OCI-LY1 (cell line): ENCODE data around the gene NPAS3.

Experiments
- H2AFZ ChIP-seq: fragments of 200-600 bp; sonication (generic), shearing (Covaris generic); 2 replicates; pipeline ENCODE4 v1.6.0; 2014; ENCODE audit warnings: antibody characterized with exemption, mild to moderate bottlenecking, low read length
- H3F3A ChIP-seq: fragments of 200-600 bp; sonication (generic), shearing (Covaris generic); 2 replicates; pipeline ENCODE4 v1.6.0; 2014; ENCODE audit warnings: mild to moderate bottlenecking, antibody characterized with exemption, low read length, moderate library complexity; ENCODE audit not compliant: insufficient read depth
- H3K27ac ChIP-seq: fragments of 200-600 bp; sonication (generic); 2 replicates; pipeline ENCODE4 v1.5.1; 2014; ENCODE audit warnings: low read length, mixed run types, mild to moderate bottlenecking, low read depth; ENCODE audit not compliant: poor library complexity, severe bottlenecking
- H3K27me3 ChIP-seq: fragments of 200-600 bp; sonication (generic); 2 replicates; pipeline ENCODE4 v1.6.0; 2014; ENCODE audit warnings: antibody characterized with exemption, mild to moderate bottlenecking, low read length, moderate library complexity; ENCODE audit not compliant: insufficient read depth
- H3K36me3 ChIP-seq: fragments of 200-600 bp; sonication (generic); 2 replicates; pipeline ENCODE4 v1.6.1; 2014; ENCODE audit warnings: mild to moderate bottlenecking, antibody characterized with exemption, low read length, moderate library complexity, mixed read lengths; ENCODE audit not compliant: insufficient read depth
- H3K4me1 ChIP-seq: fragments of 200-600 bp; sonication (generic); 2 replicates; pipeline ENCODE4 v1.5.1; 2014; ENCODE audit warnings: mild to moderate bottlenecking, low read length, moderate library complexity; ENCODE audit not compliant: insufficient read depth, severe bottlenecking
- H3K4me2 ChIP-seq: fragments of 200-600 bp; sonication (generic), shearing (Covaris generic); 2 replicates; pipeline ENCODE4 v1.6.1; 2014; ENCODE audit warnings: low read length
- H3K4me3 ChIP-seq: fragments of 200-600 bp; sonication (generic); 2 replicates; pipeline ENCODE4 v1.5.1; 2014; ENCODE audit warnings: low read length, low read depth, mild to moderate bottlenecking, mixed read lengths; ENCODE audit not compliant: poor library complexity, severe bottlenecking
- H3K79me2 ChIP-seq: fragments of 200-600 bp; shearing (Covaris generic); 2 replicates; pipeline ENCODE4 v1.6.1; 2016; ENCODE audit warnings: mixed run types, low read length, mixed read lengths; ENCODE audit not compliant: insufficient read depth
- H3K9ac ChIP-seq: fragments of 200-600 bp; sonication (generic), shearing (Covaris generic); 2 replicates; pipeline ENCODE4 v1.6.1; 2014; ENCODE audit warnings: mild to moderate bottlenecking, low read length, mixed read lengths
- H3K9me2 ChIP-seq: fragments of 200-600 bp; sonication (generic), shearing (Covaris generic); 2 replicates; pipeline ENCODE4 v1.6.1; 2014; ENCODE audit warnings: low read depth, mild to moderate bottlenecking, low read length, mixed read lengths
- H3K9me3 ChIP-seq: fragments of 200-600 bp; shearing (Covaris generic); 2 replicates; pipeline ENCODE4 v1.6.1; 2014; ENCODE audit warnings: low read length, mixed read lengths
- H4K20me1 ChIP-seq: fragments of 200-600 bp; sonication (generic), shearing (Covaris generic); 2 replicates; pipeline ENCODE4 v1.6.0; 2016; ENCODE audit warnings: mild to moderate bottlenecking, low read length; ENCODE audit not compliant: insufficient read depth
- EZH2 ChIP-seq: fragments of 200-600 bp; sonication (generic), shearing (Covaris generic); IDR thresholded peaks from 2 replicates; pipeline ENCODE4 v1.8.0; 2017; ENCODE audit warnings: borderline replicate concordance, mixed run types, mild to moderate bottlenecking, antibody characterized with exemption, low read length, moderate library complexity, mixed read lengths
- TF ChIP-seq, protein P1 (sequence below): fragments of 200-600 bp; sonication (generic), shearing (Covaris generic); IDR thresholded peaks from 2 replicates; pipeline ENCODE4 v1.5.1; 2017; ENCODE audit warnings: mild to moderate bottlenecking, antibody characterized with exemption, low read length, moderate library complexity, mixed read lengths

The NPAS3 gene

DNA sequence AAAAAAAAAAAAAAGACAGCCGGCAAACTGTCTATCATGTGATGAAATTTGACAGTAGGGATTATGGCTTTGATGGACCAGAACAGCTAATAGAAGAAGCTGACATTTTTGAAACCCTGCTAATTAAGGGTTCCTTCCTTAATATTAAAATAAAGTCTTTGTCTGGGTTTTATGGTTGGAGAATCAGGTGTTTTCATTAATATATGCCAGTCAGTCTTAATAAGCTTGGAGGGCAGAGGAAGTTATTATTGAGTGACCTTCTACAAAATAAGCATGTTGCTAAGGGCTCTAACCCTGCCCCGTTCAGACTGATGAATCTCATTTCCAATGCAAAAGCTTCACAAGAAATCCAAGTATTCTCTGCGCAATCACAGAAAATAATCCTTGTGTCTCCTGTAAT lies 722.4 kb downstream of the NPAS3 start:
- no peak overlapping the region for H3K27ac ChIP-seq
- H3K9ac ChIP-seq = no peak overlapping the region
- H3K4me2 ChIP-seq = no peak overlapping the region
- H3K4me3 ChIP-seq = no peak overlapping the region
- no peaks in the 10 kb centered on the region for H3K9me3 ChIP-seq
- no peaks in the 10 kb centered on the region for H3F3A ChIP-seq
- no peak overlapping the region for H2AFZ ChIP-seq
- no peaks in the 10 kb centered on the region for H3K4me1 ChIP-seq
- no peak for TF ChIP-seq EZH2
- TF ChIP-seq, protein P1, sequence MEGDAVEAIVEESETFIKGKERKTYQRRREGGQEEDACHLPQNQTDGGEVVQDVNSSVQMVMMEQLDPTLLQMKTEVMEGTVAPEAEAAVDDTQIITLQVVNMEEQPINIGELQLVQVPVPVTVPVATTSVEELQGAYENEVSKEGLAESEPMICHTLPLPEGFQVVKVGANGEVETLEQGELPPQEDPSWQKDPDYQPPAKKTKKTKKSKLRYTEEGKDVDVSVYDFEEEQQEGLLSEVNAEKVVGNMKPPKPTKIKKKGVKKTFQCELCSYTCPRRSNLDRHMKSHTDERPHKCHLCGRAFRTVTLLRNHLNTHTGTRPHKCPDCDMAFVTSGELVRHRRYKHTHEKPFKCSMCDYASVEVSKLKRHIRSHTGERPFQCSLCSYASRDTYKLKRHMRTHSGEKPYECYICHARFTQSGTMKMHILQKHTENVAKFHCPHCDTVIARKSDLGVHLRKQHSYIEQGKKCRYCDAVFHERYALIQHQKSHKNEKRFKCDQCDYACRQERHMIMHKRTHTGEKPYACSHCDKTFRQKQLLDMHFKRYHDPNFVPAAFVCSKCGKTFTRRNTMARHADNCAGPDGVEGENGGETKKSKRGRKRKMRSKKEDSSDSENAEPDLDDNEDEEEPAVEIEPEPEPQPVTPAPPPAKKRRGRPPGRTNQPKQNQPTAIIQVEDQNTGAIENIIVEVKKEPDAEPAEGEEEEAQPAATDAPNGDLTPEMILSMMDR = no peak
- no peaks in the 10 kb centered on the region for H3K36me3 ChIP-seq
- H3K27me3 ChIP-seq = no peaks in the 10 kb centered on the region
- no peaks in the 10 kb centered on the region for H3K9me2 ChIP-seq
- H4K20me1 ChIP-seq = no peaks in the 10 kb centered on the region
- H3K79me2 ChIP-seq = no peaks in the 10 kb centered on the region

DNA sequence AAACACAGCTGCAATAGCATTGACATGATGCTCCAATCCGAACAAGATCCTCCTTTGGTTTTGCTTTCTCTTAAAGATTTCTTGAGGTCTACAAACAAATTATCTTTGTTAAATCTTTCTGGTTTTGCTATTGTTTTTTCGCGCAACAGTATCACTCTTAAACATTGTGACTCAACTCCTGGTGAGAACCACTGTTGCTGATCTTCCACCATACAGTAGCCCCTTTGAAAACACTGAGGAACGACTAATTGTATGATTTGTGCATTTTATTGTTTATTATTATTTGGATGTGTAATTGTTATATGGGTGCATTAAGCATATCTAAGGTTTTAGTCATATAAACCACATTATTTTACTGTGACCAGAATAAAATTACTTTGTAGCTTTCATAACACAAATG lies 729.4 kb downstream of the NPAS3 start:
- Histone ChIP-seq H3K9me2 (no peaks in the 10 kb centered on the region), H3K79me2 (no peaks in the 10 kb centered on the region), H3K9me3 (no peaks in the 10 kb centered on the region), H3F3A (no peaks in the 10 kb centered on the region), H3K36me3 (no peaks in the 10 kb centered on the region), H3K27ac (no peak overlapping the region), H2AFZ (no peak overlapping the region), H3K27me3 (no peaks in the 10 kb centered on the region), H4K20me1 (no peaks in the 10 kb centered on the region), H3K9ac (no peak overlapping the region), H3K4me2 (no peak overlapping the region), H3K4me3 (no peak overlapping the region), H3K4me1 (no peaks in the 10 kb centered on the region)
- no peak for TF ChIP-seq EZH2
- TF ChIP-seq, protein P1 = no peak

DNA sequence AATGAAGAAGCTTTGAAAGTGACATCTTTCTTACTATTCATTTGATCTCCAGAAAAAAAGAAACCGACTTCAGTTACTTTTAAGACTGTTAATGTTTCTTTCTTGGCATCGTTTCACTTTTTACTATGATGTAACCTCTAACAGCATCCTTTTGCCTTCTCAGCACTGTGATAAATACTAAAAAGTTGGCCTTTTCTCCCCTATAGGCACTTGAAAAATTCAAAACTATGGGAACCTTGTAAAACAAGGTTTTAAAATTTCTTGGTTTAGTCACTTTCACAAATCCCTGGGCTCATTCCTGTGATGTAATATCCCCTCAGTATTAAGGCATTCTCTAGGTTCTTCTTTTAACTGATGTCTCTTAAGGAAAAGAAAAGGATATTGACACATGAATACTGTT lies 730.4 kb downstream of the NPAS3 start:
- no peak overlapping the region for H3K4me3 ChIP-seq
- no peaks in the 10 kb centered on the region for H3K79me2 ChIP-seq
- H3K4me2 ChIP-seq = no peak overlapping the region
- no peaks in the 10 kb centered on the region for H3K27me3 ChIP-seq
- no peak overlapping the region for H2AFZ ChIP-seq
- H3K9ac ChIP-seq = no peak overlapping the region
- H3K27ac ChIP-seq = no peak overlapping the region
- no peaks in the 10 kb centered on the region for H3F3A ChIP-seq
- no peaks in the 10 kb centered on the region for H3K36me3 ChIP-seq
- H3K4me1 ChIP-seq = no peaks in the 10 kb centered on the region
- no peaks in the 10 kb centered on the region for H3K9me3 ChIP-seq
- TF ChIP-seq EZH2 = no peak
- TF ChIP-seq, protein P1 = no peak
- H4K20me1 ChIP-seq = no peaks in the 10 kb centered on the region
- no peaks in the 10 kb centered on the region for H3K9me2 ChIP-seq
